GM20000 (cell line): ENCODE measurements around the gene ARHGAP12.

ENCODE experiments used
- DNase-seq: peaks from one replicate; pipeline ENCODE4 v3.0.0; 2012; ENCODE audit warnings: low spot score
- CTCF ChIP-seq: IDR thresholded peaks from 2 replicates; pipeline ENCODE4 v1.5.1; 2012; ENCODE audit warnings: mild to moderate bottlenecking, control low read depth; ENCODE audit errors: extremely low read depth, missing control alignments

ARHGAP12 gene

GRCh38 chr10:31945392-31945791 lies 16.8 kb upstream of the ARHGAP12 start:
- no peak for DNase-seq
- TF ChIP-seq CTCF = no peak

- no peak for DNase-seq
- TF ChIP-seq CTCF = no peak
Observed at GRCh38 chr10:31944071-31944433, 15.4 kb upstream of the ARHGAP12 start.

- DNase-seq = no peak
- TF ChIP-seq CTCF = no peak
Observed at GRCh38 chr10:31942892-31943291, 14.3 kb upstream of the ARHGAP12 start.

- TF ChIP-seq CTCF = no peak
- DNase-seq = no peak
Observed at GRCh38 chr10:31942435-31942834, 13.8 kb upstream of the ARHGAP12 start.

- no peak for TF ChIP-seq CTCF
- no peak for DNase-seq
Observed at GRCh38 chr10:31940839-31941653, 12.4 kb upstream of the ARHGAP12 start.

GRCh38 chr10:31939797-31940708 lies 11.4 kb upstream of the ARHGAP12 start:
- no peak for TF ChIP-seq CTCF
- no peak for DNase-seq

- DNase-seq = no peak
Observed at GRCh38 chr10:31937371-31937770, 8.7 kb upstream of the ARHGAP12 start.

More at GRCh38 chr10:31937371-31937770, 8.7 kb upstream of the ARHGAP12 start:
- no peak for TF ChIP-seq CTCF
